ENCODE results near the gene USP47. TPM values are rescaled to one million over a fixed set of nuclear protein-coding genes. Genes with fewer than 3 reads are reported as not detected.

USP47 gene
- total RNA-seq, 1 experiment from 2014 or later, result 45.2 TPM

DNA sequence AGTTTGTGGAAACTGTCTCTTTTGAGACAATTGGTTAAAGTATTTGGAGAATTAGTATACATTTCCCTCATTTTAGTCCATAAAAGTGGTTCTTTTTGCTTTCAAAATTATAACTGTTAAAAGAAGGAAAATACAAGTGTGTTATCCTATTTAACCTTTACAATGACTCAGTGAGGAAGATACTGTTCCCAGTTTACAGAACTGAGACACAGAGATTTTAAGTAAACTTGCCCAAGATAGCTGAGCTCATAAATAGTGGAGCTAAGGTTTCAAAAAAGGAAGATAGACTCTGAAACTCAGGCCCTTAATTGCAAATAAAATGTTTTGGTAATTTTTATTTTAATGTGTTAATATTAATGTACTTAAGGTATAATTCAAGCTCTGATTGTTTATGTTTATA is 107.7 kb downstream of the USP47 start:
- DNase-seq (no peak), ATAC-seq (peak; percentile 55; the same call in 1 of the 2 replicates)
- peaks cover 28% of the 10 kb centered on the region; the same call in 1 of the 2 replicates for H3K36me3 ChIP-seq (ENCODE audit: low read depth, low read length)
- H3K27me3 ChIP-seq (ENCODE audit: low read length), result no peaks in the 10 kb centered on the region
- BruUV-seq (replicated peaks), result no TSS peak
- no peaks in the 10 kb centered on the region for H3K9me2 ChIP-seq (replicated peaks; ENCODE audit: low read length)
- ChIA-PET CTCF (no interaction called here), POLR2A (ENCODE audit: unreplicated experiment) (interaction anchor here (0.6 kb wide), 1 partner anchor 1141 kb away, joined by 32 read pairs; the partner anchor contains the start of gene EIF4G2)
- H3K9ac ChIP-seq (ENCODE audit: low read length), result no peak overlapping the region
- TF ChIP-seq EZH2 (IDR thresholded peaks at IDR 0.05; ENCODE audit: low read length, unreplicated experiment), result no peak
- TF ChIP-seq, protein P1, sequence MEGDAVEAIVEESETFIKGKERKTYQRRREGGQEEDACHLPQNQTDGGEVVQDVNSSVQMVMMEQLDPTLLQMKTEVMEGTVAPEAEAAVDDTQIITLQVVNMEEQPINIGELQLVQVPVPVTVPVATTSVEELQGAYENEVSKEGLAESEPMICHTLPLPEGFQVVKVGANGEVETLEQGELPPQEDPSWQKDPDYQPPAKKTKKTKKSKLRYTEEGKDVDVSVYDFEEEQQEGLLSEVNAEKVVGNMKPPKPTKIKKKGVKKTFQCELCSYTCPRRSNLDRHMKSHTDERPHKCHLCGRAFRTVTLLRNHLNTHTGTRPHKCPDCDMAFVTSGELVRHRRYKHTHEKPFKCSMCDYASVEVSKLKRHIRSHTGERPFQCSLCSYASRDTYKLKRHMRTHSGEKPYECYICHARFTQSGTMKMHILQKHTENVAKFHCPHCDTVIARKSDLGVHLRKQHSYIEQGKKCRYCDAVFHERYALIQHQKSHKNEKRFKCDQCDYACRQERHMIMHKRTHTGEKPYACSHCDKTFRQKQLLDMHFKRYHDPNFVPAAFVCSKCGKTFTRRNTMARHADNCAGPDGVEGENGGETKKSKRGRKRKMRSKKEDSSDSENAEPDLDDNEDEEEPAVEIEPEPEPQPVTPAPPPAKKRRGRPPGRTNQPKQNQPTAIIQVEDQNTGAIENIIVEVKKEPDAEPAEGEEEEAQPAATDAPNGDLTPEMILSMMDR (conservative IDR thresholded peaks at IDR 0.05; ENCODE audit: low read depth, low read length), result no peak
- TF ChIP-seq EZH2phosphoT487 (IDR thresholded peaks at IDR 0.05; ENCODE audit: borderline replicate concordance, low read length), result no peak
- H3K9me3 ChIP-seq (ENCODE audit: low read length), result no peaks in the 10 kb centered on the region
- no peak overlapping the region for H2AFZ ChIP-seq (ENCODE audit: low read length)
- no peak overlapping the region for H3K4me2 ChIP-seq (ENCODE audit: low read length)
- H3K4me3 ChIP-seq (ENCODE audit: low read length), result no peak overlapping the region
- H4K20me1 ChIP-seq (ENCODE audit: low read length), result no peaks in the 10 kb centered on the region
- peaks cover 42% of the 10 kb centered on the region for H3K4me1 ChIP-seq (ENCODE audit: insufficient read depth, low read length)
- H3F3A ChIP-seq (ENCODE audit: low read length, unreplicated experiment), result no peaks in the 10 kb centered on the region
- no peak overlapping the region for H3K27ac ChIP-seq (ENCODE audit: low read length)
- intact Hi-C loops (cut with micrococcal nuclease), result no loop called here
- peaks cover 3% of the 10 kb centered on the region; the same call in 1 of the 2 replicates for H3K79me2 ChIP-seq (ENCODE audit: low read length)

DNA sequence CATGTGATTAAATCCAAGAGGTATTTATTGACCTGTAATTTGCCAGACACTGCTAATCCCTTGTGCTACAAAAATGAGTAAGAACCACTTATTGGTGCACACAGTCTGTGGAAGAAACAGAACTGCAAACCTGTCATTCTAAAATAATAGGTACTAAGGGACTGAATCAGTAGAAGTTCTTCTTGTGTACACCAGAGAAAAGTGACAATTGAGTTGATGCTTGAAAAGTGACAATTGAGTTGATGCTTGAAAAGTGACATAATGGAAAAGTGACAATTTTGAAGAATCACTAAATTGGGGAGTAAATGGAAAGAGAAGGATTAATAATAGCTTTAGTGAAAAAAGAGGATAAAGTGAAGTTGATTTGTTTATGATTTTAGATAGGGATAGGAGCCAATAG is 110.3 kb downstream of the USP47 start:
- CTCF ChIA-PET, result no interaction called here
- no peaks in the 10 kb centered on the region for H3F3A ChIP-seq (ENCODE audit: low read length, unreplicated experiment)
- H3K4me2 ChIP-seq (ENCODE audit: low read length), result no peak overlapping the region
- no peak for ATAC-seq
- H3K36me3 ChIP-seq (ENCODE audit: low read depth, low read length), result peaks cover 49% of the 10 kb centered on the region
- H3K27me3 ChIP-seq (ENCODE audit: low read length), result no peaks in the 10 kb centered on the region
- H2AFZ ChIP-seq (ENCODE audit: low read length), result no peak overlapping the region
- intact Hi-C loops (cut with micrococcal nuclease), result no loop called here
- no peak for DNase-seq
- TF ChIP-seq EZH2phosphoT487 (IDR thresholded peaks at IDR 0.05; ENCODE audit: borderline replicate concordance, low read length), result no peak
- no peak for TF ChIP-seq EZH2 (IDR thresholded peaks at IDR 0.05; ENCODE audit: low read length, unreplicated experiment)
- TF ChIP-seq, protein P1 (conservative IDR thresholded peaks at IDR 0.05; ENCODE audit: low read depth, low read length), result no peak
- H3K9ac ChIP-seq (ENCODE audit: low read length), result no peak overlapping the region
- H3K9me2 ChIP-seq (replicated peaks; ENCODE audit: low read length), result no peaks in the 10 kb centered on the region
- H3K9me3 ChIP-seq (ENCODE audit: low read length), result no peaks in the 10 kb centered on the region
- H3K4me3 ChIP-seq (ENCODE audit: low read length), result no peak overlapping the region
- H3K79me2 ChIP-seq (ENCODE audit: low read length), result no peaks in the 10 kb centered on the region
- no peak overlapping the region for H3K27ac ChIP-seq (ENCODE audit: low read length)
- BruUV-seq (replicated peaks), result no TSS peak
- no peaks in the 10 kb centered on the region for H4K20me1 ChIP-seq (ENCODE audit: low read length)
- POLR2A ChIA-PET (ENCODE audit: unreplicated experiment), result no interaction called here
- H3K4me1 ChIP-seq (ENCODE audit: insufficient read depth, low read length), result peaks cover 38% of the 10 kb centered on the region

DNA sequence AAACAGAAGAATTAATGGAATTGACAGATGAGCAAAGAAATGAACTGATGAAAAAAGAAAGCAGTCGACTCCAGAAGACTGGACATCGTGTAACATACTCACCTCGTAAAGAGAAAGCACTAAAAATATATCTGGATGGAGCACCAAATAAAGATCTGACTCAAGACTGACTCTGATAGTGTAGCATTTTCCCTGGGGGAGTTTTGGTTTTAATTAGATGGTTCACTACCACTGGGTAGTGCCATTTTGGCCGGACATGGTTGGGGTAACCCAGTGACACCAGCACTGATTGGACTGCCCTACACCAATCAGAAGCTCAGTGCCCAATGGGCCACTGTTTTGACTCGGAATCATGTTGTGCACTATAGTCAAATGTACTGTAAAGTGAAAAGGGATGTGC is 114.2 kb downstream of the USP47 start:
- no peaks in the 10 kb centered on the region for H3K9me3 ChIP-seq (ENCODE audit: low read length)
- H3K27me3 ChIP-seq (ENCODE audit: low read length), result no peaks in the 10 kb centered on the region
- POLR2A ChIA-PET (ENCODE audit: unreplicated experiment), result no interaction called here
- H3K36me3 ChIP-seq (ENCODE audit: low read depth, low read length), result peaks cover 36% of the 10 kb centered on the region
- ATAC-seq (peak; percentile 63), DNase-seq (peak; percentile 22)
- no TSS peak for BruUV-seq (replicated peaks)
- intact Hi-C loops (cut with micrococcal nuclease), result no loop called here
- H4K20me1 ChIP-seq (ENCODE audit: low read length), result no peaks in the 10 kb centered on the region
- H3K9ac ChIP-seq (ENCODE audit: low read length), result no peak overlapping the region
- no peak for TF ChIP-seq EZH2phosphoT487 (IDR thresholded peaks at IDR 0.05; ENCODE audit: borderline replicate concordance, low read length)
- TF ChIP-seq, protein P1 (conservative IDR thresholded peaks at IDR 0.05; ENCODE audit: low read depth, low read length), result no peak
- TF ChIP-seq EZH2 (IDR thresholded peaks at IDR 0.05; ENCODE audit: low read length, unreplicated experiment), result no peak
- no peak overlapping the region for H3K4me3 ChIP-seq (ENCODE audit: low read length)
- CTCF ChIA-PET, result interaction anchor here (0.7 kb wide), 1 partner anchor 106 kb away, joined by 3 read pairs; no protein-coding TSS in a partner anchor
- H3K9me2 ChIP-seq (replicated peaks; ENCODE audit: low read length), result no peaks in the 10 kb centered on the region
- H3F3A ChIP-seq (ENCODE audit: low read length, unreplicated experiment), result no peaks in the 10 kb centered on the region
- H3K79me2 ChIP-seq (ENCODE audit: low read length), result no peaks in the 10 kb centered on the region
- H3K4me1 ChIP-seq (ENCODE audit: insufficient read depth, low read length), result 0 out of 2 replicates have a peak, but pooled peaks cover 12% of the 10 kb centered on the region
- peak overlapping the region; percentile 38 for H3K27ac ChIP-seq (ENCODE audit: low read length)
- H2AFZ ChIP-seq (ENCODE audit: low read length), result no peak overlapping the region
- H3K4me2 ChIP-seq (ENCODE audit: low read length), result no peak overlapping the region

All from PC-3 (cell line).